GM12891 (cell line): Measurements from ENCODE around the gene TF.

Experiments used
- POLR2A ChIP-seq: IDR thresholded peaks from 2 replicates; pipeline ENCODE4 v1.6.1; 2011; ENCODE audit warnings: low read depth, low read length, control low read depth
- POLR2AphosphoS5 ChIP-seq: IDR thresholded peaks from 2 replicates; pipeline ENCODE4 v1.6.1; 2011; ENCODE audit warnings: low read depth, low read length, control low read depth
- SPI1 ChIP-seq: IDR thresholded peaks from 2 replicates; pipeline ENCODE4 v1.6.1; 2011; ENCODE audit warnings: low read depth, low read length, control low read depth
- TAF1 ChIP-seq: IDR thresholded peaks from 2 replicates; pipeline ENCODE4 v1.6.1; 2011; ENCODE audit warnings: low read depth, low read length, control low read depth

GRCh38 chr3:133759740-133760305 lies 13.6 kb downstream of the TF start:
- TF ChIP-seq POLR2A (no peak), POLR2AphosphoS5 (no peak), SPI1 (no peak), TAF1 (no peak)
